T-helper 17 cell (primary cell): ENCODE measurements around the gene SPEN. TPM values are rescaled to one million over a fixed set of nuclear protein-coding genes. Genes with fewer than 3 reads are reported as not detected.
A peak's percentile ranks its signal among the peaks of the same experiment; 100 is the strongest.
"Not testable (repeated sequence)": the region's sequence is repeated elsewhere in the genome, so short reads cannot be mapped to it uniquely, and the experiment has no call there.

ENCODE experiments used
- ATAC-seq: fragments of 150-1000 bp; cut with Tn5 transposase; 2 replicates; pipeline ENCODE4 v1.10.0; 2021; ENCODE audit warnings: mild to moderate bottlenecking, moderate library complexity
- DNase-seq, 3 donors: peaks; one replicate each; pipeline versions ENCODE4 v3.0.0 to v3.0.0-alpha.2; 2020 to 2021
- H3K9me3 ChIP-seq: one replicate; pipeline ENCODE4 v1.7.0; 2013; ENCODE audit warnings: low read length, mild to moderate bottlenecking; ENCODE audit not compliant: control insufficient read depth, poor library complexity, severe bottlenecking
- H3K27ac Mint-ChIP-seq: one replicate; pipeline ENCODE4 v1.8.0; 2022; ENCODE audit warnings: mild to moderate bottlenecking, moderate library complexity, mixed read lengths
- H3K27me3 Mint-ChIP-seq: one replicate; pipeline ENCODE4 v1.8.0; 2022; ENCODE audit warnings: mixed read lengths
- H3K36me3 Mint-ChIP-seq: one replicate; pipeline ENCODE4 v1.8.0; 2022; ENCODE audit warnings: low read depth, mixed read lengths
- H3K4me1 Mint-ChIP-seq: one replicate; pipeline ENCODE4 v1.8.0; 2022; ENCODE audit warnings: mild to moderate bottlenecking, mixed read lengths
- H3K4me3 Mint-ChIP-seq: one replicate; pipeline ENCODE4 v1.8.0; 2022; ENCODE audit warnings: mild to moderate bottlenecking, moderate library complexity, mixed read lengths
- total RNA-seq, 4 donors: library from RNA in 2 of 4; stranded (reverse) in 2 of 4; gene quantifications; one replicate each; pipeline ENCODE4 v1.2.3 and lab custom pipeline; 2022 to 2026

SPEN gene
- total RNA-seq, 2 donors from 2014 or later: 73.8 to 79.1 TPM

GRCh38 chr1:15837931-15838330, 9.6 kb upstream of the SPEN start:
- H3K36me3 Mint-ChIP-seq: no peaks in the 10 kb centered on the region
- no peaks in the 10 kb centered on the region for H3K9me3 ChIP-seq
- DNase-seq: no peak
- H3K27ac Mint-ChIP-seq: peak overlapping the region; percentile 60
- no peak overlapping the region for H3K4me3 Mint-ChIP-seq
- no peaks in the 10 kb centered on the region for H3K4me1 Mint-ChIP-seq
- H3K27me3 Mint-ChIP-seq: no peaks in the 10 kb centered on the region
- ATAC-seq: no peak

GRCh38 chr1:15838721-15839120, 8.8 kb upstream of the SPEN start:
- Mint-ChIP-seq H3K4me3 (no peak overlapping the region), H3K4me1 (no peaks in the 10 kb centered on the region), H3K27me3 (no peaks in the 10 kb centered on the region), H3K36me3 (no peaks in the 10 kb centered on the region), H3K27ac (no peak overlapping the region)
- no peak for ATAC-seq
- DNase-seq: no peak
- no peaks in the 10 kb centered on the region for H3K9me3 ChIP-seq

GRCh38 chr1:15843826-15844572, 3.5 kb upstream of the SPEN start:
- DNase-seq (no peak), ATAC-seq (no peak)
- Mint-ChIP-seq H3K36me3 (no peaks in the 10 kb centered on the region), H3K4me3 (no peak overlapping the region), H3K27me3 (no peaks in the 10 kb centered on the region), H3K27ac (peak overlapping the region; percentile 3), H3K4me1 (peaks cover 12% of the 10 kb centered on the region)
- no peaks in the 10 kb centered on the region for H3K9me3 ChIP-seq

- H3K9me3 ChIP-seq, H3K27me3 Mint-ChIP-seq, H3K36me3 Mint-ChIP-seq, DNase-seq, ATAC-seq: not testable (repeated sequence)
- peak overlapping the region; percentile 60 for H3K4me3 Mint-ChIP-seq
- H3K27ac Mint-ChIP-seq: peak overlapping the region; percentile 95
- H3K4me1 Mint-ChIP-seq: peaks cover 27% of the 10 kb centered on the region
Observed at GRCh38 chr1:15846056-15846455, 1.5 kb upstream of the SPEN start.

- H3K9me3 ChIP-seq: no peaks in the 10 kb centered on the region
- no peak for ATAC-seq
- Mint-ChIP-seq H3K4me3 (peak overlapping the region; percentile 89), H3K36me3 (peaks cover 2% of the 10 kb centered on the region), H3K27me3 (no peaks in the 10 kb centered on the region), H3K27ac (peak overlapping the region; percentile 95), H3K4me1 (peaks cover 34% of the 10 kb centered on the region)
- no peak for DNase-seq
Observed at GRCh38 chr1:15847893-15848142, 311 bp downstream of the SPEN start.

GRCh38 chr1:15848143-15848928, 829 bp downstream of the SPEN start:
- peak; percentile 30 to 40 (median 32) for DNase-seq
- peaks cover 34% of the 10 kb centered on the region for H3K4me1 Mint-ChIP-seq

GRCh38 chr1:15848929-15849774, 1.6 kb downstream of the SPEN start:
- Mint-ChIP-seq H3K27me3 (no peaks in the 10 kb centered on the region), H3K4me1 (peaks cover 34% of the 10 kb centered on the region), H3K36me3 (peaks cover 2% of the 10 kb centered on the region), H3K4me3 (peak overlapping the region; percentile 97), H3K27ac (peak overlapping the region; percentile 94)
- DNase-seq: peak; percentile 49 to 62 (median 53)
- peak; percentile 5 for ATAC-seq
- no peaks in the 10 kb centered on the region for H3K9me3 ChIP-seq

More at GRCh38 chr1:15848143-15848928, 829 bp downstream of the SPEN start:
- peaks cover 2% of the 10 kb centered on the region for H3K36me3 Mint-ChIP-seq
- peak overlapping the region; percentile 95 for H3K27ac Mint-ChIP-seq
- ATAC-seq: peak; percentile 16
- no peaks in the 10 kb centered on the region for H3K27me3 Mint-ChIP-seq
- H3K4me3 Mint-ChIP-seq: peak overlapping the region; percentile 97
- H3K9me3 ChIP-seq: no peaks in the 10 kb centered on the region

- DNase-seq: peak in 1 of 3 donors; percentile 19
- no peaks in the 10 kb centered on the region for H3K9me3 ChIP-seq
- H3K27me3 Mint-ChIP-seq: no peaks in the 10 kb centered on the region
- H3K4me1 Mint-ChIP-seq: peaks cover 35% of the 10 kb centered on the region
- no peak for ATAC-seq
- H3K4me3 Mint-ChIP-seq: peak overlapping the region; percentile 97
- peak overlapping the region; percentile 94 for H3K27ac Mint-ChIP-seq
- peaks cover 2% of the 10 kb centered on the region for H3K36me3 Mint-ChIP-seq
Observed at GRCh38 chr1:15849775-15850324, 2.3 kb downstream of the SPEN start.

- ATAC-seq (no peak), DNase-seq (no peak)
- H3K27me3 Mint-ChIP-seq: no peaks in the 10 kb centered on the region
- peaks cover 34% of the 10 kb centered on the region for H3K4me1 Mint-ChIP-seq
- no peaks in the 10 kb centered on the region for H3K9me3 ChIP-seq
- peak overlapping the region; percentile 94 for H3K27ac Mint-ChIP-seq
- peak overlapping the region; percentile 70 for H3K4me3 Mint-ChIP-seq
- H3K36me3 Mint-ChIP-seq: peaks cover 2% of the 10 kb centered on the region
Observed at GRCh38 chr1:15850471-15851001, 3.0 kb downstream of the SPEN start.

GRCh38 chr1:15851210-15852035, 3.9 kb downstream of the SPEN start:
- Mint-ChIP-seq H3K4me1 (peaks cover 29% of the 10 kb centered on the region), H3K27ac (peak overlapping the region; percentile 94), H3K4me3 (no peak overlapping the region), H3K36me3 (peaks cover 2% of the 10 kb centered on the region), H3K27me3 (no peaks in the 10 kb centered on the region)
- H3K9me3 ChIP-seq: no peaks in the 10 kb centered on the region
- DNase-seq (no peak), ATAC-seq (no peak)

- no peaks in the 10 kb centered on the region for H3K27me3 Mint-ChIP-seq
- H3K9me3 ChIP-seq: no peaks in the 10 kb centered on the region
- peaks cover 2% of the 10 kb centered on the region for H3K36me3 Mint-ChIP-seq
- no peak overlapping the region for H3K27ac Mint-ChIP-seq
- DNase-seq: no peak
- no peak for ATAC-seq
- H3K4me3 Mint-ChIP-seq: no peak overlapping the region
- H3K4me1 Mint-ChIP-seq: peaks cover 31% of the 10 kb centered on the region
Observed at GRCh38 chr1:15852036-15852827, 4.7 kb downstream of the SPEN start.
